ENCODE results near the gene CORO1C.
"Not testable (repeated sequence)": the region's sequence is repeated elsewhere in the genome, so short reads cannot be mapped to it uniquely, and the experiment has no call there.

CORO1C gene

DNA sequence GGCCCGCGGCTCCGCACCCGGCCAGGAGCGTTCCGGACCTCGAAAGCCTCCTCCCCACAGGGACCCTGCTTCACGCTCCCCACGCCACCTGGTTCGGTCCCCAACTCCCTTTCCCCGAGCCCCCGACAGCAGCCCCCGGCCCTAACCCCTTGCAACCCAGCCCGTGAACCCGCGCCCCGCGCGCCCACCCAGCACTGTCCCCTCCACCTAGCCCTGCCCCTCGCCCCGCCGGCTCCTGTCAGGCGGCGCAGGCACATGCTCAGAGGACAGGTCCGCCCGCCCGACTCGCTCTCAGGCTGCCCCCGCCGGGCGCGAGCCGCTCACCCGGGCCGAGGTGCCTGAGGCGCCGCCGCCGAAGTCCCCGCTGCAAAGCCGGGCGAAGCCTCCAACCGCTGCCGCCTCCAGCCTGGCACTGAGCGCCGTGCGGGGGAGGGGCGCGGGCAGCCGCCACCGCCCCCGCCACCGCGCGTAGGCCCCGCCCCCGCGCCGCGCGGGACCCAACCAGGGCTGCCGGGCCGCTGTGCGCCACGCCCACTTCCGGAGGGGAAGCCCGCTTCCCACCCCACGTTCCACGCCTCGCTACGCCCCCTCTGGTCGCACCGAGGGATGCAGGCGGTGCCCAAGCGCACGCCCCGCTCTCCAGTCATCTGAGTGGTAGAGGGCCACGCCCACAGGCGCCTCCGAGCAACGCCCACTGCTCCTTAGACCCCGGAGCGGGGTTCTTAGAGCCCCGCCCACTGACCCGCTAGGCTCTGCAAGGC, at the start of gene CORO1C:
Gene CORO1C, minus strand, starts transcription at position 414 of the 761 bp plus-strand sequence. CDS start 30,200 bp downstream, outside the sequence.
- FAIRE-seq: no peak

GRCh38 chr12:108779998-108780688, 48.8 kb upstream of the CORO1C start:
- no peak for FAIRE-seq

DNA sequence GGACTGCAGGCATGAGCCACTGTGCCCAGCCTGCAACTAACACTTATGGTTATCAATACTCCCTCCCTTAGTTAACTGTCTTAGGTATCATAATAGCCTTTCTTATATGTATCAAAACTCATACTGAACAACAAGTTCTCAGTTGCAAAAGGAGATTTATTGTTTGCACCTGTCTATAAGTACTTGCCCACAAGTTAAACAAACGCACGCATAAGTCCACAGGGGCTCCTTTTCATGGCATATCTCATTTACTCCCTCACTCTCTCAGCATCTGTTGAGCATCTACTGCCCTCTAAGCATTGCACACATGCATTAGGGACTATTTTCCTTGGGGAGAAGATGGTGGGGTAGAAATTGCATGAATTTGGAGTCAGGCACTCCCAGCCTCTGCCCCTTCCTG, 46.7 kb upstream of the CORO1C start:
- no peak for FAIRE-seq

GRCh38 chr12:108777156-108777555, 45.8 kb upstream of the CORO1C start:
- no peak for FAIRE-seq

GRCh38 chr12:108773798-108774788, 42.8 kb upstream of the CORO1C start:
- no peak for FAIRE-seq

DNA sequence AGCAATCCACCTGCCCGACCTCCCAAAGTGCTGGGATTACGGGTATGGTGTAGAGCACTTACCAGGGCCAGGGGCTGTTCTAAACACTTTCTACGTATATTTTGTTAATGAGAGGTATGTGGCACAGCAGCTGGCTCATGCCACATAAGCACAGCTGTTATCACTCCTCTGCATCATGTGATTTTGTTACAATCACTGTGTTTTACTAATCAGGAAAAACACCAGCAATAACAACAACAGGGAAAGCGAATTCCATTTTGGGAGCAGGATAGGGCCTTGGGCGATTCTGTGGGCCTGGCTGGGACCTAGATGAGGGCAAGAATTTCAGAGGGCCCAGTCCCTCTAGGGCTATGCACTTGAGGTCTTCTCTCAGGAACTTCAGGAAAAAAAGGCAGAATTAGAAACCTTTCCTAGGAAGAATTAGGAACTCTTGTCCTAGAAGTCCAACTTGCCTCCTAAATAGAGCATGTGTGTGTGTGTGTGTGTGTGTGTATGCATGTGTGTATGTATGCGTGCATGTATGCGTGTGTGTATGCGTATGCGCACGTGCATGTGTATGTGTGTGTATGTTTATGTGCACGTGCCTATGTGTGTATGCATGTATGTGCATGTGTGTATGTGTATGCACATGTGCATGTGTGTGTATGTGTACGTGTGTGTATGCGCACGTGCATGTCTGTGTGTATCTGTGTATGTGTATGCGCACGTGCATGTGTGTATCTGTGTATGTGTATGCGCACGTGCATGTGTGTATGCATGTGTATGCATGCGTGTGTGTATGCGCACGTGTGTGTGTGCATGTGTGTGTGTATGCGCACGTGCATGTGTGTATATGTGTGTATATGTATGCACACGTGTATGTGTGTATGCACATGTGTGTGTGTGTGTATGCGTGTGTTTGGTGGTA, 41.8 kb upstream of the CORO1C start:
- FAIRE-seq: no peak

- no peak for FAIRE-seq
These were observed 40.9 kb upstream of the CORO1C start for GRCh38 chr12:108772247-108772646.

DNA sequence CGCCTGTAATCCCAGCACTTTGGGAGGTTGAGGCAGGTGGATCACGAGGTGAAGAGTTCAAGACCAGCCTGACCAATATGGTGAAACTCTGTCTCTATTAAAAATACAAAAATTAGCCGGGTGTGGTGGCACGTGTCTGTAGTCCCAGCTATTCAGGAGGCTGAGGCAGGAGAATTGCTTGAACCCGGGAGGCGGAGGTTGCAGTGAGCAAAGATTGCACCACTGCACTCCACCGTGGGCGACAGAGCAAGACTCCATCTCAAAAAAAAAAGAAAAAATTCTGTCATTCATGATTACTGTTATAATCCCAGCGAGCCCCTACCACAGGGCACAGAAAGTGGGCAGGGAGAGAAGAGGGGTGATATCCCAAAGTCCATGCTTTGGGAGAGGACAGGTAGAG, 40.5 kb upstream of the CORO1C start:
- not testable (repeated sequence) for FAIRE-seq

DNA sequence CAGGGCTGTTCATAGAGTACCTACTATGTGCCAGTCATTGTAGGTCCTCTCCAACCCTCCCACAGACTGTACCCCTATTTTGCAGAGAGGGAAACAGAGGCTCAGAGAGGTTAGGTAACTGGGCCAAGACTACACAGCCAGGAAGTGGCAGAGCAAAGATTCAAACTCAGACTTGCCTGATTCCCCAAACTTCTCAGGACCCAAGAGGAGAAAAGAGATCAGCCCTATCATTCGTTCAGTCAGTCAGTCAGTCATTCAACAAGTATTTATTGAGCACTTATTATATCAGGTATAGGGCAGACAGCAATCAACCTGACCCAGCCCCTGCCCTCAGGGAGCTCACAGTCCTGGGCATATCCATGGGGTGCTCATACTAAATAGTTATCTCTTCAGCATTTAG, 39.6 kb upstream of the CORO1C start:
- FAIRE-seq: no peak

DNA sequence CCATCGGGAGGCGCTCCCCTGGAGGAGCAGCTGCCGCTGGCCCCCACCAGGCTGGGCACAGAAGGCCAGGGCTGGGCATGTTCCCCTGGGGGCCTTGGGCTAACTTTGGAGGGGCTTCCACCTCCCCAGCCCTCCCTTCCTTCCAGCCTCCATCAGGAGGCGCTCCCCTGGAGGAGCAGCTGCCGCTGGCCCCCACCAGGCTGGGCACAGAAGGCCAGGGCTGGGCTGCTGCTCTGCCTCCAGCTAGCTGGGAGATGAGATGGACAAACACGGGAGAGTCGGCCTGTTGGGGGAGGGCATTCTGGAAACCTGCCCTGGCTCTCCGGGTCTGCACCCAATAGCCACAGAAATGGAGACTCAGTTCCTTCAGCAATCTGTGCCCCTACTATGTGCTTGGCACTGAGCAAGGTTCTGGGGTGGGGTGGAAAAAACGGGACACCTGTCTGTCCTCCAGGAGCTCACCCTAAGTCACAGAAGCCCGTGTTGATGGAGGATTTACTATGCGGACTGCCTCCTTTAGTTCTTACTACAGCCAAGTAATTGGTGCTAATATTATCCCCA, 39.0 kb upstream of the CORO1C start:
- FAIRE-seq: no peak

DNA sequence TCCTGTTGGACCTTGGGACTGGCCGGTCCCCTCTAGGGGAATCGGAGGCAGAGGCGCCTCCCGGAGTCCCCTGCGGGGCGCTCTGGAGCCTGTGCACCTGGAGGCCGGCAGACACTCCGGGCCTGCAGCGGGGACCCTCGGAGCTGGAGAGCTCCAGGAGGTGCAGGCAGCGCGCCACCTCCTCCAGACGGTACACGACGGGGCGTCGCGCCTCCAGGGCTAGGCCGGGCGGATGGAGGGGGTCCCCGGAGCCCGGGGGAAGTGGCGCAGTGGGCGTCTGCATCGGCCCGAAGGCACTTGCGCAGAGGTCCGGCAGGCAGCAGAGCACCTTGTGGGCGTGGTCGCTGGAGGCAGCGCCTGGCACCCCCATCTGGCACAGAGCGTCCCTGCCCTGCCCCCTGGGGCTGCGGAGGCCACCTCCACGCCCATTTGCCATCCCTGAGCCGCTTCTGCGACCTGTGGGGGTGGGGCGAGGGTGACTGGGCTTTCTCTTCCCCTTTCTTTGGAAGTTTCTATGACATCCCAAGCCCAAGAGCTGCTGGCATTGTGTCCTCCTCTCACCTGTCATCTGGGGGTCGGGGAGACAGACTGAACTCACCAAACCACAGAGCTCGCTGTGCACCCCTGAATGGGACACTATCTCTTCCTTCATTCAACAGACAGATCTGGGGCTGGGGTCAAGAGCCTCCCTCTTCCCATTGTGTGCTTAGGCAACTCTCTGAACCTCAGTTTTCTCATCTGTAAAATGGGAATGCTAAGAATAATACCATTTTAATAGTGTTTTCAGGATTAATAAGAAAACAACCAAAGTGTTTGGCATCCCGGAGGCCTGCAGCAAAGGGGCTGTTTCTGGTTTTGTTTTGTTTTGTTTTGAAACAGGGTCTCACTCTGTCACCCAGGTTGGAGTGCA, 37.5 kb upstream of the CORO1C start:
- FAIRE-seq: no peak

- FAIRE-seq: no peak
These were observed 35.0 kb upstream of the CORO1C start for GRCh38 chr12:108766294-108766693.

DNA sequence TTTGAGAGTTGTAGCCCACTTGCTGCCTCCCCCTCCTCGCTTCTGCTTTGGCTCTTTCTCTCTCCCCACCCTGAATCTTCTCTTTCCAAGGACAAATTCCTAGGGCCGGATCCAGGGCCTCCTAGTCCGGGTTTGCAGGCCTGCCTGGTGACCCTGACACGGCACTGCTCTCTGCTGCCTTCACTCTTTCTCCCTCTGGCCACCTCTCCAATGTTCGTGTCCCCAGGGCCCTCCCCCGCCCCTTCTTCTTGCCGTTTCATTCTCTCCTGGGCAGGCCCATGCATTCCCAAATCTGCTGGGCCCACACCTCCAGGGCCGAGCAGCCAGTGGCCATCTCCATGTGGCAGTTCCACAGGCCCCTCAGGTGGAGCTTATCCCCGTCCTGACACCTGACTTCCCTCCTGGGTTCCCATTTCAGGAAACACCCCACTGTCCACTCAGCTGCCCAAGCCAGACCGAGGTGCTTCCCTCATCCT, 34.0 kb upstream of the CORO1C start:
- FAIRE-seq: no peak

GRCh38 chr12:108764540-108765288, 33.4 kb upstream of the CORO1C start:
- no peak for FAIRE-seq

GRCh38 chr12:108761226-108761625, 29.9 kb upstream of the CORO1C start:
- FAIRE-seq: no peak

GRCh38 chr12:108759924-108760323, 28.6 kb upstream of the CORO1C start:
- FAIRE-seq: no peak

DNA sequence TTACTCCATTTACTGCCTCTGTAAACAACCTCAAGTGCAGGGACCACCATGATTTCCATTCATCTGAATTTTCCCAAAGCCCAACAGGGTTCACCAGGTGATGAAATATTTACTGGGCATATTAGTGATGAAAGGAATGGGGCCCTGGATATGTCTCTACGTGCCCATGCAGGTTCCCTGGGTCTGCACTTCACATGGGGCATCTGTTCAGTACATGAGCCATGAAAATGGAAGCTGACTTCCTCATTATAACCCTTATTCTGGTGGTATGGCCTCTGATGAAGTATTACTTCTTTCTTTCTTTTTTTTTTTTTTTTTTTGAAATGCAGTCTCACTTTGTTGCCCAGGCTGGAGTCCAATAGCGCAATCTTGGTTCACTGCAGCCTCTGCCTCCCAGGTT, 26.5 kb upstream of the CORO1C start:
- FAIRE-seq: no peak

DNA sequence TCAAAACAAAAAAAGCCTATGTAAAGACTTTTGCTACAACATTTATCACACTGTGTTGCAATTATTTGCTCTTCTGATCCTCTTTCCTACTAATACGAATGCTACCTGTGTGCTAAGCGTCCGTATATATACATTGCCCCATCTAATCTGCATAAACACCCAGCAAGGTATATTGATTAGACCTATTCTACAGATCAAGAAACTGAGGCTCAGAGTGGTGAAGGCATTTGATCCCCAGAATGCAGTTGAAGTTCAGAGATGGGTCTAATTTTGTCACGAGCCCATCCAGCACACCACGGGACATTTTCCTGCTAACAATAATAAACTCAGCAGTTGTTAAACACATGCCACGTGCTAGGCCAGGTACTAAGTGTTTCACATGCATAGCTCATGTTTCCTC, 25.1 kb upstream of the CORO1C start:
- no peak for FAIRE-seq

GRCh38 chr12:108755481-108755880, 24.2 kb upstream of the CORO1C start:
- FAIRE-seq: no peak

DNA sequence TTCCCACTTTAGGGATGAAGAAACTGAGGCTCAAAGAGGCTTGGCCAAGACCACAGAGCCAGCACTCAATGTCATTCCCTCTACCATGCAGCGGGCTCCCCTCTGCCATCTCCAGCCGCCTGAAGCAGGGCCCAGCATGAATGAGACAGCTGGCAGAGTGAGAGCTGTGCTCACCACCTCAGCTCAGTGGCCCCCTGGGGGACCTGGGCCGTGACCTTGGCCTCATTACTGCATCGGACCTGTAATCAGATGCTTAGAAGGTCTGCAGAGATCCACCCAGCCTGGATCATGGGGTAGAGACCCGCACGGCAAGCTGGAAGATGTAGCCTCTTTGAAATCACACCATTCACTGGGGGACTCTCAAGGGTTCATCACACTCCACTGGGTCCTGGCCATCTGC, 22.7 kb upstream of the CORO1C start:
- no peak for FAIRE-seq

Data from G401.6 (cell line).